RCC 7860 (cell line): ENCODE measurements around the gene MAU2.

Source experiments
- DNase-seq: peaks from one replicate; pipeline ENCODE4 v3.0.0-alpha.2; 2015; ENCODE audit warnings: low spot score
- FAIRE-seq: peaks from 2 replicates; lab custom pipeline; 2012; peaks lifted over from hg19 to GRCh38; lab: Jason Lieb, UNC

The MAU2 gene

GRCh38 chr19:19406878-19407632, 86.4 kb downstream of the MAU2 start:
- DNase-seq (peak; percentile 67), FAIRE-seq (peak; percentile 53)

- no peak for FAIRE-seq
- no peak for DNase-seq
Observed at GRCh38 chr19:19407633-19407930, 87.0 kb downstream of the MAU2 start.
